HG03457 (cell line): ENCODE data around the gene CYGB.
"Not testable (repeated sequence)": the region's sequence is repeated elsewhere in the genome, so short reads cannot be mapped to it uniquely, and the experiment has no call there.

Source experiments
- ATAC-seq: cut with Tn5 transposase; IDR thresholded peaks from one replicate; pipeline ENCODE4 v1.9.1; 2021; ENCODE audit warnings: moderate number of reproducible peaks; ENCODE audit not compliant: unreplicated experiment

The CYGB gene

GRCh38 chr17:76538281-76538931 lies 897 bp upstream of the CYGB start:
- no peak for ATAC-seq

- ATAC-seq, result no peak
Measured at GRCh38 chr17:76537288-76537577, 276 bp downstream of the CYGB start.

GRCh38 chr17:76536511-76537287 lies 810 bp downstream of the CYGB start:
- no peak for ATAC-seq

- ATAC-seq, result no peak
Measured at GRCh38 chr17:76535788-76536510, 1.6 kb downstream of the CYGB start.

GRCh38 chr17:76534831-76535732 lies 2.4 kb downstream of the CYGB start:
- no peak for ATAC-seq

- ATAC-seq, result not testable (repeated sequence)
Measured at GRCh38 chr17:76533640-76534359, 3.7 kb downstream of the CYGB start.

GRCh38 chr17:76532072-76532651 lies 5.3 kb downstream of the CYGB start:
- no peak for ATAC-seq

- ATAC-seq, result no peak
Measured at GRCh38 chr17:76531486-76532038, 5.9 kb downstream of the CYGB start.

- ATAC-seq, result no peak
Measured at GRCh38 chr17:76530811-76531485, 6.6 kb downstream of the CYGB start.

- no peak for ATAC-seq
Measured at GRCh38 chr17:76530095-76530723, 7.3 kb downstream of the CYGB start.

GRCh38 chr17:76529224-76530094 lies 8.1 kb downstream of the CYGB start:
- ATAC-seq, result no peak

- ATAC-seq, result no peak
Measured at GRCh38 chr17:76528528-76529223, 8.8 kb downstream of the CYGB start.

- ATAC-seq, result no peak
Measured at GRCh38 chr17:76528156-76528527, 9.4 kb downstream of the CYGB start.

GRCh38 chr17:76527430-76528111 lies 9.9 kb downstream of the CYGB start:
- ATAC-seq, result no peak

- not testable (repeated sequence) for ATAC-seq
Measured at GRCh38 chr17:76527016-76527415, 10.5 kb downstream of the CYGB start.

GRCh38 chr17:76525513-76525833 lies 12.0 kb downstream of the CYGB start:
- not testable (repeated sequence) for ATAC-seq
